ENCODE measurements around the gene ARFGAP3.
"Not testable (repeated sequence)": the region's sequence is repeated elsewhere in the genome, so short reads cannot be mapped to it uniquely, and the experiment has no call there.

The ARFGAP3 gene

DNA sequence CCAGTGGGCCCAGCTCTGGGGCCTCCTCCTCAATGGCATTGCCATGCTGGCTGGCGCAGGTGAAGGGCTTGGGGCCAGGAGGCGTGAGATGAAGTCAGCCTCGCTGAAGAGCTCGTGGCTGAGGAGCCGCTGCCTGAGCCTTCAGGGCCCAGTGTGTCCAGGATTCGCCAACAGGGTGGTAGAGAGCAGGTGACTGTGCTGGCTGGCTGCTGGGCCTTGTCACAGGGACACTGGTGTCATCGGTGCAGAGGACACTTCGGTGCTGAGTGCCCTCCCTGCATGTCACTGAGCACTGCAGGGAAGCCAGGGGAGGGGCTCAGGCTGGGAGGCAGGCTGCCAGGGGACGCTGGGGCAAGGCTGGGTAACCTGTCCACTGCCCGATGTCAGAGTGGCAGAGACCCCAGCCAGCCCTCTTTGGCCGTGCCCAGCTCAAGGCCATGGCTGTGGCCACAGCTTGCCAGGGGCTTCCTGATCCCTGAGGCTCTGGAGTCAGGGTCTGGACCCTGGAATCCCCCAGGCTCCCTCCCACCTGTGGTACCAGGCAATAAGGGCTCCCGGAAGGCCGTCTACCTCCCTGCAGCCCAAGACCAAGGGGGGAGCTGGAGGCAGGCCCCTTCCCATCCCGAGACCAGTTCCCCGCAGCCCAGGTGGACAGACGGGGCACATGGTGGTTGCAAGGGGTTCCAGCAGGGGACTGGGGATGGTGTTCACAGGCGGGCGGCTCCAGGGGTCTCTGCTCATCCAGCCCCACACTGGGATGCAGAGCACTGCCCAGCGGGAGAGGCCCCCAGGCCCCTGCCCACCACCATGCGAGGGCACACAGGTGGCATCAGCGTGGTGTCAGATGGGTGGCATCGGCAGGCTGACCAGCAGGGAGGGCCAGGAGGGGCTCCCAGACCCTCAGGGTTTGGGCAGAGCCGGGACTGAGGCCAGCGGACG, 63.9 kb downstream of the ARFGAP3 start:
- Mint-ChIP-seq H3K36me3 (ENCODE audit: low read depth) (peaks cover 2% of the 10 kb centered on the region), H3K4me3 (no peak overlapping the region), H3K4me1 (no peaks in the 10 kb centered on the region), H3K27me3 (no peaks in the 10 kb centered on the region), H3K27ac (no peak overlapping the region), H3K9me3 (no peaks in the 10 kb centered on the region)
- DNase-seq (no peak), ATAC-seq (no peak)

DNA sequence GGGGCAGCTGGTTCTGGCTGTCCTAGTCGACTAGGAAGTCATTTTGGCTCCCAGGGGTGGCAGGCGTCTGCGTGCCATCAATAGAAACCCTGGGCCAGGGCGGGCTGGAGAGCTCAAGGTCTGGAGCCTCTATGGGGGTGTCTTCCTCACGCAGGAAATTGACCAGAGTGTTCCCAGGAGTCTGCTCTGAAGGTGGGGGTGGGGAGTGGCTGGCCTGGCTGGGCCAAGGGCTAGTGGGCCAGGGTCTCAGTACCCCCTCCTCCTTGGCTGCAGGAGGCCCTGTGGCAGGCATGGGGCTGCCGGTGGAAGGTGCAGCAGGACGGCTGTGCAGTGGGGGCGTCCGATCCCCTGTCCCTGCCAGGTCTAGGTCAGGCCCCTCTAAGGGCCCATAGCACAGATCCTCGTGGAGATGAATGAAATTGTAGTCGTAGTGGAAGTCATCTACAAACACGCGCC, 64.6 kb downstream of the ARFGAP3 start:
- DNase-seq, result no peak
- H3K27me3 Mint-ChIP-seq, result no peaks in the 10 kb centered on the region
- ATAC-seq, result no peak
- no peak overlapping the region for H3K27ac Mint-ChIP-seq
- no peaks in the 10 kb centered on the region for H3K4me1 Mint-ChIP-seq
- no peak overlapping the region for H3K4me3 Mint-ChIP-seq
- H3K9me3 Mint-ChIP-seq, result no peaks in the 10 kb centered on the region
- H3K36me3 Mint-ChIP-seq (ENCODE audit: low read depth), result no peaks in the 10 kb centered on the region

GRCh38 chr22:42791721-42792452, 65.2 kb downstream of the ARFGAP3 start:
- H3K4me3 Mint-ChIP-seq, result no peak overlapping the region
- no peaks in the 10 kb centered on the region for H3K27me3 Mint-ChIP-seq
- no peak overlapping the region for H3K27ac Mint-ChIP-seq
- no peaks in the 10 kb centered on the region for H3K4me1 Mint-ChIP-seq
- no peaks in the 10 kb centered on the region for H3K36me3 Mint-ChIP-seq (ENCODE audit: low read depth)
- no peak for DNase-seq
- H3K9me3 Mint-ChIP-seq, result no peaks in the 10 kb centered on the region
- peak; percentile 14 for ATAC-seq

DNA sequence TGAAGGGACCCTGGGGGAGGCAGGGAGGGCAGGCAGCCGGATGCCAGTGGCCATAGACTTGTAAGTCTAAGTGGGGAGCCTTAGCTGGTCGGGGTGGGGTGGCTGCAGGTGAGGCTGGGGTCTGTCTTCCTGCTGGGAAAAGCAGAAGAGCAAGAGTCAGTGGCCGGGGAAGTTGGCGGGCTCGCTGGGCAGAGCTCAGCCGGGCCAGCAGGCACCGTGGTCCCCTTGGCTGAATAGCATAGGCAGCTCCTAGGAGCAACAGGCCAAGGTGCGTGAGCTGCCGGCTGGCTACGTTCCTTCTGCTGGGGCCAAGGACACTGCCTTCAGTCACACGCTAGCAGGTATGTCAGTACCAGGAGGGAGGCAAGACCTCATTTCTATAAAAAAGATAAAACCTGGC, 68.6 kb downstream of the ARFGAP3 start:
- Mint-ChIP-seq H3K9me3 (no peaks in the 10 kb centered on the region), H3K4me3 (no peak overlapping the region), H3K27ac (no peak overlapping the region), H3K4me1 (no peaks in the 10 kb centered on the region), H3K27me3 (no peaks in the 10 kb centered on the region), H3K36me3 (ENCODE audit: low read depth) (no peaks in the 10 kb centered on the region)
- DNase-seq, result no peak
- ATAC-seq, result no peak

- ATAC-seq (no peak), DNase-seq (no peak)
- H3K4me1 Mint-ChIP-seq, result no peaks in the 10 kb centered on the region
- H3K36me3 Mint-ChIP-seq (ENCODE audit: low read depth), result no peaks in the 10 kb centered on the region
- H3K4me3 Mint-ChIP-seq, result no peak overlapping the region
- no peaks in the 10 kb centered on the region for H3K27me3 Mint-ChIP-seq
- H3K9me3 Mint-ChIP-seq, result no peaks in the 10 kb centered on the region
- H3K27ac Mint-ChIP-seq, result no peak overlapping the region
Measured at GRCh38 chr22:42788021-42788420, 69.1 kb downstream of the ARFGAP3 start.

DNA sequence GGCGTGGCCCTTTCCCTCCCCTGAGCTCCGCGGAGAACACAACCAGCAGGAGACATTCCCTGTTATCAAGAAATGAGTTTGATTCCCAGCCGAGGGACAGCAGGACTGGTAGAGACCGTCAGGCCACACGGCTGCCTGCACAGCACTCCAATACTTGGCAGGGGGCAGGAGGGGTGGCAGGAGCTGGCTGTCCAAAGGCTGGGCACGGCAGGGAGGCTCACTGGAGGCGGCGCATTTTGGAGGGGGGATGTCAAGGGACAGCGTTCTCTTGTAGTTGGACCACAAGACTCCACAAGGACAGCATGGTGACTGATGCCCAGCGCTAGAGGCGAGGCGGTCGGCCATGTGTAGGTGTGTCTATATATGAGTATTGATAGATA, 69.7 kb downstream of the ARFGAP3 start:
- Mint-ChIP-seq H3K36me3 (ENCODE audit: low read depth) (no peaks in the 10 kb centered on the region), H3K4me1 (no peaks in the 10 kb centered on the region), H3K27ac (no peak overlapping the region), H3K27me3 (no peaks in the 10 kb centered on the region), H3K9me3 (no peaks in the 10 kb centered on the region), H3K4me3 (no peak overlapping the region)
- DNase-seq (no peak), ATAC-seq (no peak)

GRCh38 chr22:42786606-42787356, 70.3 kb downstream of the ARFGAP3 start:
- Mint-ChIP-seq H3K27ac (no peak overlapping the region), H3K36me3 (ENCODE audit: low read depth) (no peaks in the 10 kb centered on the region), H3K9me3 (no peaks in the 10 kb centered on the region), H3K4me1 (no peaks in the 10 kb centered on the region), H3K4me3 (no peak overlapping the region), H3K27me3 (no peaks in the 10 kb centered on the region)
- ATAC-seq (no peak), DNase-seq (no peak)

- Mint-ChIP-seq H3K4me3 (no peak overlapping the region), H3K4me1 (no peaks in the 10 kb centered on the region), H3K36me3 (ENCODE audit: low read depth) (no peaks in the 10 kb centered on the region), H3K27me3 (no peaks in the 10 kb centered on the region), H3K27ac (no peak overlapping the region), H3K9me3 (no peaks in the 10 kb centered on the region)
- ATAC-seq, result no peak
- DNase-seq, result no peak
Measured at GRCh38 chr22:42785706-42786499, 71.2 kb downstream of the ARFGAP3 start.

DNA sequence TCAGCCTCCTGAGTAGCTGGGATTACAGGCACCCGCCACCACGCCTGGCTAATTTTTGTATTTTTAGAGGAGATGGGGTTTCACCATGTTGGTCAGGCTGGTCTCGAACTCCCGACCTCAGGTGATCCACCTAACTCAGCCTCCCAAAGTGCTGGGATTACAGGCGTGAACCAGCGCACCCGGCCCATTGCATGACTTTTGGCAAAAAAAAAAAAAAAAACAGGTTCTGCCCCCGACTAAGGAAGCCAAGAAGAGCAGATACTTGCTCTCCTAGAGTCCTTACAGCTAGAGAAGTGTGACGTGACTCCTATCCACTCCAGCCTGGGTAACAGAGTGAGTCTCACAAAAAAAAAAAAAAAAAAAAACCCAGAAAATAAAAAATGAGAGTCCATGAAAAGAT, 74.8 kb downstream of the ARFGAP3 start:
- not testable (repeated sequence) for H3K27ac Mint-ChIP-seq; H3K4me1 Mint-ChIP-seq; ATAC-seq; H3K27me3 Mint-ChIP-seq; DNase-seq; H3K4me3 Mint-ChIP-seq; H3K9me3 Mint-ChIP-seq; H3K36me3 Mint-ChIP-seq (ENCODE audit: low read depth)

DNA sequence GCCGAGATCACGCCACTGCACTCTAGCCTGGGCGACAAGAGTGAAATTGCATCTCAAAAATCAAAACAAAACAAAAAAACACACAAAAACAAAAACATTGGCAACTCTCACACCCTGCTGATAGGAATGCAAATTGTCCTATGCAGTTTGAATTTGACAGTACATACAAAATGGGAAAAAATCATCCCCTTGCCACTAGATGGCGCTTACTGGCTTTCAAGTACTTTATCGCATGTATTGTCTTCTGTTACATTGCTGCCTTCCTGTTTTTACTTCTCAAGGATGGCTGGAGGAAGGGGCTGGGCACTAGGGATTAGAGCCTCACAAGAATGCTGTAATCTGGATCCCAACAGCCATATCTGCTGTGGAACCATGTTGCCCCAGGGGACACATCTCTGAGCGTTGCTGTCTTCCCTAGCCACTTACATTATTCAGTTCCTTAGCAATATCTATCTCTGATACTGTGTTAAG, 77.0 kb downstream of the ARFGAP3 start:
- no peaks in the 10 kb centered on the region for H3K27me3 Mint-ChIP-seq
- H3K36me3 Mint-ChIP-seq (ENCODE audit: low read depth), result no peaks in the 10 kb centered on the region
- DNase-seq, result peak; percentile 40
- no peak overlapping the region for H3K27ac Mint-ChIP-seq
- no peak overlapping the region for H3K4me3 Mint-ChIP-seq
- H3K9me3 Mint-ChIP-seq, result no peaks in the 10 kb centered on the region
- H3K4me1 Mint-ChIP-seq, result peaks cover 1% of the 10 kb centered on the region
- peak; percentile 59 for ATAC-seq

DNA sequence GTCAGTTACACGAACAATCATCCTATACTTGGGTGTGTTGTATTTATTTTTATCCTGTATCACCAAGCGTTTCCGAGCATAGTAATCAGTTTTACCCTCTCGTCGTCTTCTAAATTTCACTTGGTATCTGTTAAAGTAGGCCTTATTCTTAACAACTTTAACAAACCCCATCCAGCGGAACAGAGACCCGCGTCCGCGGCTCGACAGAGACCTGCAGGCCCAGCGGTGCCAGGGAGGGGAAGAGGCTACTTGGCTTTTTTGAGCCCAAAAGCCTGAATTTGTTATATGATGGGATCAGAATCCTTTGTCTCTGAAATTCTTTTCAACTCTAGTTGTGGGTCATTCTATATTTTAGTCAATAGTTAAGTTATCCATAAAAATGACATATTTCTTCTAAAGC, 79.9 kb downstream of the ARFGAP3 start:
- Mint-ChIP-seq H3K4me1 (peaks cover 1% of the 10 kb centered on the region), H3K36me3 (ENCODE audit: low read depth) (no peaks in the 10 kb centered on the region), H3K27me3 (no peaks in the 10 kb centered on the region), H3K4me3 (no peak overlapping the region), H3K9me3 (no peaks in the 10 kb centered on the region), H3K27ac (no peak overlapping the region)
- no peak for DNase-seq
- no peak for ATAC-seq

GRCh38 chr22:42773167-42773566, 83.9 kb downstream of the ARFGAP3 start:
- Mint-ChIP-seq H3K4me3 (no peak overlapping the region), H3K36me3 (ENCODE audit: low read depth) (no peaks in the 10 kb centered on the region), H3K4me1 (peaks cover 6% of the 10 kb centered on the region), H3K27me3 (no peaks in the 10 kb centered on the region), H3K9me3 (no peaks in the 10 kb centered on the region), H3K27ac (no peak overlapping the region)
- ATAC-seq (no peak), DNase-seq (no peak)

DNA sequence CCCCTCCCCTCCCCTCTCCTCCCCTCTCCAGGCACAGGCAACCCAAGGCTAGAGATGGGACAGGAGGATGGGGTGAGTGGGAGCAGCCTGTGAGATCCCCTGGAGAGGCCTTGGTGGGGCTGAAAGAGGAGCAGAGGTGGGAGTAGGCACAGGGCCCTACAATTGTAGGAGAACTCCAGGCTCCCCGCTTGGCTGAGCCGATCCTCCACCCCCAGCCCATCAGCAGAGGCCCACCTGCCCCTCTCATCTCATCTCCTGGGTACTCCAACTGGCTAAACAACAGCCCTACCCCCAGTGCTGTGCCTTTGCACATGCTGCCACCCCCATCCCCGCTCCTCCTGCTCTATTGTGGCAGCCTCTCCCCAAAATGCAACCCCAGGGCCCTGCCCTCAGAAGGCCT, 84.4 kb downstream of the ARFGAP3 start:
- Mint-ChIP-seq H3K4me3 (no peak overlapping the region), H3K9me3 (no peaks in the 10 kb centered on the region), H3K36me3 (ENCODE audit: low read depth) (no peaks in the 10 kb centered on the region), H3K27ac (no peak overlapping the region), H3K4me1 (peaks cover 6% of the 10 kb centered on the region), H3K27me3 (no peaks in the 10 kb centered on the region)
- no peak for DNase-seq
- ATAC-seq, result no peak

Data from activated naive CD8-positive, alpha-beta T cell treated with anti-CD3 and anti-CD28 coated beads, Interleukin-2, amount 50 U/mL, for 24 hours (primary cell).